ENCODE data around the gene SLC66A3. TPM values are rescaled to one million over a fixed set of nuclear protein-coding genes. Genes with fewer than 3 reads are reported as not detected.

Gene SLC66A3
- total RNA-seq (10 to 100 TPM; 34.3 to 71.7 (median 43.0) TPM), polyA plus RNA-seq (10 to 100 TPM in 2 of 3 donors, 1 to 10 TPM in 1; 6.9 to 12.5 (median 11.4) TPM)

DNA sequence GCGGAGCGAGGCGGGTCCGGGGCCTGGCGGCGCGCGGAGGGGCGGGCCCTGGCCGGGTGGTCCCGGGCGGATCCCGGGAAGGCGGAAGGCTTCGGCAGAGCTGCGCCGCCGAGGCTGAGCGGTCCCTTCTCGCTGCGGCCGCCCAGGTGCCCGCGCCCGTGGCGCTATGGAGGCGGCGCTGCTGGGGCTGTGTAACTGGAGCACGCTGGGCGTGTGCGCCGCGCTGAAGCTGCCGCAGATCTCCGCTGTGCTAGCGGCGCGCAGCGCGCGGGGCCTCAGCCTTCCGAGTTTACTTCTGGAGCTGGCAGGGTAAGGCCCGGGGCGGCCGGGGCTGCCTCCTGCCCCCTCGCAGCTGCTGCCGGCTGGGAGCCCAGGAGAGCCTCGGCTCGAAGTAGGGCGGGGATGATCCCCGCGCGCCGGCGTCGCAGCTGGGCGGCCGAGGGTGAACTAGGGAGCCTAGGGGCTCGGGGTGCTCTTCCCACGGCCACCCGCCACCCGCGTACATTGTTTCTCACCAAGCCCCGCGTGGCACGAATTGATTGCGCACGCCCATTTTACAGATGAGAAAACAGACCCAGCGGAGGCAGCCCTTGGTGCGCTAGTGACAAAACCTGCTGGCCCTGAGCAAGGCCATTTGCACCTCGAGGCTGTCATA lies at the start of gene SLC66A3:
TSS of gene SLC66A3 (plus strand) at position 87 of the 655 bp plus-strand sequence. CDS start at position 167, 80 bp downstream.
- peak in 1 of 2 donors; percentile 31 for TF ChIP-seq POLR2A (IDR thresholded peaks at IDR 0.05)
- TF ChIP-seq, protein P1, sequence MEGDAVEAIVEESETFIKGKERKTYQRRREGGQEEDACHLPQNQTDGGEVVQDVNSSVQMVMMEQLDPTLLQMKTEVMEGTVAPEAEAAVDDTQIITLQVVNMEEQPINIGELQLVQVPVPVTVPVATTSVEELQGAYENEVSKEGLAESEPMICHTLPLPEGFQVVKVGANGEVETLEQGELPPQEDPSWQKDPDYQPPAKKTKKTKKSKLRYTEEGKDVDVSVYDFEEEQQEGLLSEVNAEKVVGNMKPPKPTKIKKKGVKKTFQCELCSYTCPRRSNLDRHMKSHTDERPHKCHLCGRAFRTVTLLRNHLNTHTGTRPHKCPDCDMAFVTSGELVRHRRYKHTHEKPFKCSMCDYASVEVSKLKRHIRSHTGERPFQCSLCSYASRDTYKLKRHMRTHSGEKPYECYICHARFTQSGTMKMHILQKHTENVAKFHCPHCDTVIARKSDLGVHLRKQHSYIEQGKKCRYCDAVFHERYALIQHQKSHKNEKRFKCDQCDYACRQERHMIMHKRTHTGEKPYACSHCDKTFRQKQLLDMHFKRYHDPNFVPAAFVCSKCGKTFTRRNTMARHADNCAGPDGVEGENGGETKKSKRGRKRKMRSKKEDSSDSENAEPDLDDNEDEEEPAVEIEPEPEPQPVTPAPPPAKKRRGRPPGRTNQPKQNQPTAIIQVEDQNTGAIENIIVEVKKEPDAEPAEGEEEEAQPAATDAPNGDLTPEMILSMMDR (IDR thresholded peaks at IDR 0.05) = no peak
- TF ChIP-seq POLR2AphosphoS5 (IDR thresholded peaks at IDR 0.05) = peak; percentile 70 to 86 (median 82)
- no peak for TF ChIP-seq EP300 (IDR thresholded peaks at IDR 0.05)
- Histone ChIP-seq H3K27me3 (no peaks in the 10 kb centered on the region), H3K4me3 (peak within 1 kb of the TSS; percentile 61 to 93 (median 72)), H3K4me1 (peaks cover 0 to 24% (median 19%) of the 10 kb centered on the region in 4 donors), H3K36me3 (no peaks in the 10 kb centered on the region), H3K27ac (peak within 1 kb of the TSS; percentile 89 to 96 (median 94)), H3K9me3 (no peaks in the 10 kb centered on the region)
- no peak for DNase-seq
- intact Hi-C loops (cut with DNase I) = loop anchor here (1.0 to 5.0 kb wide), 2 partner anchors 22 to 187 kb away; partner anchors contain the start of gene ROCK2
- 1 to 2% methylated on average over 71 of the region's 71 CpGs for WGBS, 2 donors

DNA sequence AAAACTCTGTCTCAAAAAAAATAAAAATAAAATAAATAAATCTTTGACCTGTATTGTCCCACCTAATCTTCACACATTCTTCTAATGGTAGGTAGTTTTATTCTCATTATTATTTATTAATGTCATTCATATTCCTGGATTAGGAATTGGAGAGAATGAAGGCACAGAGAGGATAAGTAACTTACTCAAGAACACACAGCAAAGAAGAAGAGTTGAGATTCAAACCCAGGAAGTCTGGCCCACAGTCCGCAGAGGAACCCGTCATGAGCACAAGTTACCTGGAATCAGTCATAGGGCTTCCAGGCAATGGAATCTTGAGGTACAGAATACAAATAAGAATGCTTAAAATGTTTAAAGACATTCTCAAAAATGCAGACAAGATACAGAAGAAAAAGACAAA lies 46.3 kb upstream of the SLC66A3 start:
- H3K4me3 ChIP-seq = no peak overlapping the region
- no peak overlapping the region for H3K27ac ChIP-seq
- TF ChIP-seq POLR2A (IDR thresholded peaks at IDR 0.05) (no peak), POLR2AphosphoS5 (IDR thresholded peaks at IDR 0.05) (no peak), EP300 (IDR thresholded peaks at IDR 0.05) (no peak)
- TF ChIP-seq, protein P1 (IDR thresholded peaks at IDR 0.05) = no peak
- H3K27me3 ChIP-seq = peaks cover 0 to 5% (median 0%) of the 10 kb centered on the region in 3 donors
- no peaks in the 10 kb centered on the region for H3K36me3 ChIP-seq
- intact Hi-C loops (cut with DNase I) = no loop called here
- H3K9me3 ChIP-seq = no peaks in the 10 kb centered on the region
- no peaks in the 10 kb centered on the region for H3K4me1 ChIP-seq
- no peak for DNase-seq
- WGBS, 2 donors = 91 to 96% methylated on average over 2 of the region's 2 CpGs

DNA sequence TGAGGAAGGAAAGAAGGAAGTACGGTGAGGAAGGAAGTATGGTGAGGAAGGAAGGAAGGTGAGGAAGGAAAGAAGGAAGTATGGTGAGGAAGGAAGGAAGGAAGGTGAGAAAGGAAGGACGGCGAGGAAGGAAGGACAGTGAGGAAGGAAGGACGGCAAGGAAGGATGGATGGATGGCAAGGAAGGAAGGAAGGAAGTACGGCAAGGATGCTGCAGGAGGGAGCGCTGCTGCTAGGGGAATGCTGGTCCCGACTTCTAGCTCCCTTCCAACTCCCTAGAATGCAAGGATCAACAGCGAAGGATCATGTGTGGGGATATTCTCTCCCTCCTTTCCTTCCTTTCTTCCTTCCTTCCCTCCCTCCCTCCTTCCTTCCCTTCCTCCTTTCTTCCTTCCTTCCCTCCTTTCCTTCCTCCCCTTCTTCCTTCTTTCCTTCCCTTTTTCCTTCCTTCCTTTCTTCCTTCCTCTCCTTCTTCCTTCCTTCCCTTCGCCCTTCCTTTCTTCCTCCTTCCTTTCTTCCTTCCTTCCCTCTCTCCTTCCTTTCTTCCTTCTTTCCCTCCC lies 42.3 kb upstream of the SLC66A3 start:
- Histone ChIP-seq H3K4me3 (no peak overlapping the region), H3K27ac (no peak overlapping the region), H3K27me3 (no peaks in the 10 kb centered on the region), H3K4me1 (no peaks in the 10 kb centered on the region), H3K9me3 (no peaks in the 10 kb centered on the region), H3K36me3 (no peaks in the 10 kb centered on the region)
- WGBS, 2 donors = 92 to 93% methylated on average over 9 of the region's 9 CpGs
- no peak for DNase-seq
- TF ChIP-seq EP300 (IDR thresholded peaks at IDR 0.05) (no peak), POLR2A (IDR thresholded peaks at IDR 0.05) (no peak), POLR2AphosphoS5 (IDR thresholded peaks at IDR 0.05) (no peak)
- TF ChIP-seq, protein P1 (IDR thresholded peaks at IDR 0.05) = no peak
- intact Hi-C loops (cut with DNase I) = no loop called here

DNA sequence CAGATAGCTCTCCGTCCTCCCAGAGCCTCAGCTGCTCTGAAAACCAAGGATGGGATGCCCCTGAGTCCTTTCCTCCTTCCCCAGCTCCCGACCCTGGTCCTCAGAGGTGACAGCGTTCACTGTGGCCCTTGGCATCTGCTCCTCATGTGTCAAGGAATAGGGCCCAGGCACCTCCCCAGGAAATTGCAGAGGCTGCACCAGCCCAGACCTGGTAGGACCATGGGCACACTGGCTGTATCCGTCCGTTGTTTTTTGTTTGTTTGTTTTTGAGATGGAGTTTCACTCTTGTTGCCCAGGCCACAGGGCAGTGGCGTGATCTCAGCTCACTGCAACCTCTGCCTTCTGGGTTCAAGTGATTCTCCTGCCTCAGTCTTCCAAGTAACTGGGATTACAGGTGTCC lies 37.5 kb upstream of the SLC66A3 start:
- WGBS, 2 donors = 86 to 89% methylated on average over 6 of the region's 6 CpGs
- intact Hi-C loops (cut with DNase I) = no loop called here
- H3K4me3 ChIP-seq = no peak overlapping the region
- no peaks in the 10 kb centered on the region for H3K27me3 ChIP-seq
- no peaks in the 10 kb centered on the region for H3K4me1 ChIP-seq
- H3K9me3 ChIP-seq = no peaks in the 10 kb centered on the region
- H3K36me3 ChIP-seq = no peaks in the 10 kb centered on the region
- no peak for DNase-seq
- TF ChIP-seq POLR2A (IDR thresholded peaks at IDR 0.05) = no peak
- no peak for TF ChIP-seq POLR2AphosphoS5 (IDR thresholded peaks at IDR 0.05)
- TF ChIP-seq, protein P1 (IDR thresholded peaks at IDR 0.05) = no peak
- H3K27ac ChIP-seq = no peak overlapping the region
